Measurements from ENCODE around the gene TRIM6. TPM values are rescaled to one million over a fixed set of nuclear protein-coding genes. Genes with fewer than 3 reads are reported as not detected.

Gene TRIM6
- total and polyA plus RNA-seq, 8 donors = 0.87 to 10.3 (median 1.8) TPM; not detected in 2

- WGBS, 5 donors = 94 to 96% (median 95%) methylated on average over 5 of the region's 5 CpGs
- Histone ChIP-seq H3K9me3 (no peaks in the 10 kb centered on the region), H3K4me1 (no peaks in the 10 kb centered on the region), H3K27ac (no peak overlapping the region), H3K27me3 (no peaks in the 10 kb centered on the region), H3K4me3 (no peak overlapping the region), H3K36me3 (peaks cover 0 to 15% (median 8%) of the 10 kb centered on the region in 4 donors)
- DNase-seq = no peak
- no peak for TF ChIP-seq POLR2A (IDR thresholded peaks at IDR 0.05)
- no peak for TF ChIP-seq EP300 (IDR thresholded peaks at IDR 0.05)
- TF ChIP-seq CTCF (IDR thresholded peaks at IDR 0.05) = no peak
- no peak for TF ChIP-seq POLR2AphosphoS5 (IDR thresholded peaks at IDR 0.05)
- intact Hi-C loops (cut with DNase I; ENCODE audit: low total_unique reads) = no loop called here
These were observed 61.9 kb downstream of the TRIM6 start for GRCh38 chr11:5658318-5658717.

Other genes with a start within 250 kb of the TRIM6 start
- gene OR51B6, start 245.1 kb upstream of the TRIM6 start, total RNA-seq = not detected
- not detected for gene OR51B6, start 245.1 kb upstream of the TRIM6 start, polyA plus RNA-seq
- gene OR51M1, start 212.8 kb upstream of the TRIM6 start, total RNA-seq = not detected
- gene OR51M1, start 212.8 kb upstream of the TRIM6 start, polyA plus RNA-seq = not detected
- gene OR51Q1, start 174.5 kb upstream of the TRIM6 start, total RNA-seq = not detected
- gene OR51Q1, start 174.5 kb upstream of the TRIM6 start, polyA plus RNA-seq = not detected
- not detected for gene OR51I1, start 155.1 kb upstream of the TRIM6 start, total RNA-seq
- not detected for gene OR51I1, start 155.1 kb upstream of the TRIM6 start, polyA plus RNA-seq
- not detected for gene OR51I2, start 147.3 kb upstream of the TRIM6 start, total RNA-seq
- not detected for gene OR51I2, start 147.3 kb upstream of the TRIM6 start, polyA plus RNA-seq
- gene OR52D1, start 108.0 kb upstream of the TRIM6 start, total RNA-seq = not detected
- not detected for gene OR52D1, start 108.0 kb upstream of the TRIM6 start, polyA plus RNA-seq
- gene UBQLN3, start 86.7 kb upstream of the TRIM6 start, total RNA-seq = 1 to 10 TPM in 1 of 5 donors, not detected in 4; 1.1 TPM
- gene UBQLN3, start 86.7 kb upstream of the TRIM6 start, polyA plus RNA-seq = not detected
- under 1 TPM in 1 of 5 donors, not detected in 4; 0.92 TPM for gene UBQLNL, start 79.9 kb upstream of the TRIM6 start, total RNA-seq
- gene UBQLNL, start 79.9 kb upstream of the TRIM6 start, polyA plus RNA-seq = under 1 TPM; 0.12 to 0.80 (median 0.31) TPM
- gene OR52H1, start 48.1 kb upstream of the TRIM6 start, total RNA-seq = 10 to 100 TPM in 1 of 5 donors, 1 to 10 TPM in 1, under 1 TPM in 1, not detected in 2; 0.58 to 21.0 (median 1.3) TPM
- not detected for gene OR52H1, start 48.1 kb upstream of the TRIM6 start, polyA plus RNA-seq
- not detected for gene OR52B6, start 15.8 kb upstream of the TRIM6 start, total RNA-seq
- gene OR52B6, start 15.8 kb upstream of the TRIM6 start, polyA plus RNA-seq = not detected
- gene TRIM34, start 28.4 kb downstream of the TRIM6 start, total RNA-seq = 10 to 100 TPM in 1 of 5 donors, 1 to 10 TPM in 2, under 1 TPM in 1, not detected in 1; 0.29 to 11.4 (median 2.6) TPM
- 1 to 10 TPM; 2.9 to 8.7 (median 3.7) TPM for gene TRIM34, start 28.4 kb downstream of the TRIM6 start, polyA plus RNA-seq
- gene TRIM5, start 88.4 kb downstream of the TRIM6 start, total RNA-seq = 10 to 100 TPM in 4 of 5 donors, not detected in 1; 12.6 to 81.4 (median 28.0) TPM
- 1 to 10 TPM; 4.2 to 9.5 (median 9.0) TPM for gene TRIM5, start 88.4 kb downstream of the TRIM6 start, polyA plus RNA-seq
- gene TRIM22, start 93.2 kb downstream of the TRIM6 start, total RNA-seq = 100 to 1,000 TPM in 1 of 5 donors, 10 to 100 TPM in 4; 34.8 to 131 (median 39.1) TPM
- 10 to 100 TPM; 12.4 to 39.4 (median 14.4) TPM for gene TRIM22, start 93.2 kb downstream of the TRIM6 start, polyA plus RNA-seq
- under 1 TPM in 1 of 5 donors, not detected in 4; 0.18 TPM for gene OR56B1, start 139.8 kb downstream of the TRIM6 start, total RNA-seq
- gene OR56B1, start 139.8 kb downstream of the TRIM6 start, polyA plus RNA-seq = not detected
- not detected for gene OR52N4, start 157.6 kb downstream of the TRIM6 start, total RNA-seq
- under 1 TPM in 1 of 3 donors, not detected in 2; 0.10 TPM for gene OR52N4, start 157.6 kb downstream of the TRIM6 start, polyA plus RNA-seq
- not detected for gene OR52N5, start 186.7 kb downstream of the TRIM6 start, total RNA-seq
- gene OR52N5, start 186.7 kb downstream of the TRIM6 start, polyA plus RNA-seq = not detected
- not detected for gene OR52N1, start 194.6 kb downstream of the TRIM6 start, total RNA-seq
- not detected for gene OR52N1, start 194.6 kb downstream of the TRIM6 start, polyA plus RNA-seq
- not detected for gene OR52N2, start 212.3 kb downstream of the TRIM6 start, total RNA-seq
- 1 to 10 TPM in 1 of 3 donors, under 1 TPM in 1, not detected in 1; 0.31 to 1.4 TPM for gene OR52N2, start 212.3 kb downstream of the TRIM6 start, polyA plus RNA-seq
- gene OR52E6, start 245.3 kb downstream of the TRIM6 start, total RNA-seq = not detected
- not detected for gene OR52E6, start 245.3 kb downstream of the TRIM6 start, polyA plus RNA-seq

All from stomach (tissue), 9 donors.